Mesenchymal stem cell (in vitro differentiated cells and primary cell): ENCODE data around the gene ADAMTS7.
"Not testable (repeated sequence)": the region's sequence is repeated elsewhere in the genome, so short reads cannot be mapped to it uniquely, and the experiment has no call there.

Experiments used
- DNase-seq: peaks from one replicate; pipeline ENCODE4 v3.0.0-alpha.2; 2013
- H2AFZ ChIP-seq: one replicate; pipeline ENCODE4 v1.6.1; 2013; ENCODE audit warnings: low read depth, mild to moderate bottlenecking, control low read depth, inconsistent platforms, low read length, moderate library complexity
- H2AK5ac ChIP-seq: 2 replicates; pipeline ENCODE4 v1.6.1; 2013; ENCODE audit warnings: low read length, moderate library complexity, mild to moderate bottlenecking, inconsistent platforms; ENCODE audit not compliant: severe bottlenecking
- H2BK120ac ChIP-seq: one replicate; pipeline ENCODE4 v1.6.1; 2013; ENCODE audit warnings: low read depth, mild to moderate bottlenecking, inconsistent platforms, low read length, moderate library complexity
- H2BK12ac ChIP-seq, 2 experiments: one replicate each; pipeline ENCODE4 v1.6.1; 2013; ENCODE audit warnings: inconsistent platforms in 2 of 2, low read length in 2 of 2, mild to moderate bottlenecking in 2 of 2, moderate library complexity in 2 of 2, control low read depth in 1 of 2
- H2BK15ac ChIP-seq: one replicate; pipeline ENCODE4 v1.6.1; 2013; ENCODE audit warnings: mild to moderate bottlenecking, low read depth, inconsistent platforms; ENCODE audit not compliant: poor library complexity, severe bottlenecking
- H2BK5ac ChIP-seq: 2 replicates; pipeline ENCODE4 v1.6.1; 2013; ENCODE audit warnings: low read depth, mild to moderate bottlenecking, low read length, control low read depth, inconsistent platforms; ENCODE audit not compliant: poor library complexity, severe bottlenecking
- H3K14ac ChIP-seq, 2 experiments: one replicate each; pipeline ENCODE4 v1.6.1; 2013; ENCODE audit warnings: inconsistent platforms in 2 of 2, low read length in 2 of 2, control low read depth in 1 of 2, mild to moderate bottlenecking in 1 of 2, moderate library complexity in 1 of 2
- H3K18ac ChIP-seq, 2 experiments: one replicate each; pipeline ENCODE4 v1.6.1; 2013; ENCODE audit warnings: inconsistent platforms in 2 of 2, low read length in 2 of 2, control low read depth in 1 of 2, low read depth in 1 of 2, mild to moderate bottlenecking in 1 of 2
- H3K23ac ChIP-seq, 2 experiments: one replicate each; pipeline ENCODE4 v1.6.1; 2013; ENCODE audit warnings: inconsistent platforms in 2 of 2, low read length in 2 of 2, mild to moderate bottlenecking in 2 of 2, moderate library complexity in 2 of 2, control low read depth in 1 of 2
- H3K27ac ChIP-seq: 2 replicates; pipeline ENCODE4 v1.5.1; 2013; ENCODE audit warnings: mild to moderate bottlenecking, moderate library complexity, low read length, control low read depth, inconsistent platforms; ENCODE audit not compliant: poor library complexity, severe bottlenecking
- H3K27me3 ChIP-seq, 2 experiments: 2 replicates each; pipeline versions ENCODE4 v1.6.1 to v1.7.0; 2013; ENCODE audit warnings: low read length in 2 of 2, mild to moderate bottlenecking in 2 of 2, moderate library complexity in 2 of 2, control low read depth in 1 of 2, inconsistent platforms in 1 of 2; ENCODE audit not compliant: control insufficient read depth in 1 of 2, insufficient read depth in 1 of 2
- H3K36me3 ChIP-seq, 2 experiments: 2 replicates each; pipeline versions ENCODE4 v1.6.1 to v1.7.0; 2013; ENCODE audit warnings: low read length in 2 of 2, control low read depth in 1 of 2, inconsistent platforms in 1 of 2, low read depth in 1 of 2, mild to moderate bottlenecking in 1 of 2; ENCODE audit not compliant: insufficient read depth in 2 of 2, control insufficient read depth in 1 of 2
- H3K4ac ChIP-seq, 2 experiments: one replicate each; pipeline ENCODE4 v1.6.1; 2013; ENCODE audit warnings: inconsistent platforms in 2 of 2, low read length in 2 of 2, mild to moderate bottlenecking in 2 of 2, moderate library complexity in 2 of 2, control low read depth in 1 of 2, low read depth in 1 of 2
- H3K4me1 ChIP-seq: 2 replicates; pipeline ENCODE4 v1.6.1; 2013; ENCODE audit warnings: low read depth, low read length, control low read depth; ENCODE audit not compliant: control insufficient read depth, insufficient read depth
- H3K4me2 ChIP-seq: 2 replicates; pipeline ENCODE4 v1.6.1; 2013; ENCODE audit warnings: low read length, mild to moderate bottlenecking, inconsistent platforms; ENCODE audit not compliant: poor library complexity, severe bottlenecking
- H3K4me3 ChIP-seq, 2 experiments: 2 replicates each; pipeline versions ENCODE4 v1.5.1 to v1.7.0; 2013; ENCODE audit warnings: low read length in 2 of 2, mild to moderate bottlenecking in 2 of 2, control low read depth in 1 of 2, low read depth in 1 of 2; ENCODE audit not compliant: insufficient read depth in 1 of 2
- H3K79me1 ChIP-seq: replicated peaks from 2 replicates; pipeline ENCODE4 v1.6.1; 2013; ENCODE audit warnings: mild to moderate bottlenecking, control low read depth, low read length, inconsistent platforms; ENCODE audit not compliant: poor library complexity, severe bottlenecking
- H3K9ac ChIP-seq: 2 replicates; pipeline ENCODE4 v1.7.0; 2013; ENCODE audit warnings: mild to moderate bottlenecking, low read length, moderate library complexity
- H3K9me3 ChIP-seq: 2 replicates; pipeline ENCODE4 v1.7.0; 2013; ENCODE audit warnings: mild to moderate bottlenecking, low read length; ENCODE audit not compliant: control insufficient read depth
- H4K8ac ChIP-seq: one replicate; pipeline ENCODE4 v1.6.1; 2013; ENCODE audit warnings: inconsistent platforms, mild to moderate bottlenecking, low read length, moderate library complexity
- H4K91ac ChIP-seq: one replicate; pipeline ENCODE4 v1.6.1; 2013; ENCODE audit warnings: mild to moderate bottlenecking, low read length, inconsistent platforms
- WGBS: methylation state at CpG from one replicate; pipeline ENCODE4 v1.1.7; 2013; ENCODE audit warnings: mixed read lengths; 5-methylcytosine and 5-hydroxymethylcytosine counted together

ADAMTS7 gene

DNA sequence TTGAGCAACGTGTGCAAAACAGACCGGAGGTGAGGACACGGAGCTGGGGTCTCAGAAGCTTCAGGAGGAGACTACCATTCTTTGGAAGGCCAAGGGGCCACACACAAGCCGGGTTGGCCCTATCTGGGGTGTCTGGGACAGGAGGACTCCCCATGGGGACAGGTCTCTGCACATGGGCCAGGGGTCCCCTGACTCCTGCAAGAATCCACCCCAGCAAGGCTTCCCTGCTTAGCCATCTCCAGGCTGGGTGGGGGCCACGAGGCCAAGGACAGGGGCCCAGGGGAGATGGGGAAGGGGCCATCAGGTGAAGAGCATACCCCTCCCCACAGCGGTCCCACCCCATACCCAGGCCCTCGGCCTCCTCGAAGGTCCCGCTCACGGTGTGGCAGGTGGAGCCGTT lies 38.5 kb downstream of the ADAMTS7 start:
- no peaks in the 10 kb centered on the region for H3K9me3 ChIP-seq
- H3K23ac ChIP-seq, result no peak overlapping the region
- H2BK120ac ChIP-seq, result no peak overlapping the region
- H3K36me3 ChIP-seq, result peaks cover 8 to 31% of the 10 kb centered on the region in 2 experiments
- H2BK15ac ChIP-seq, result no peak overlapping the region
- H4K8ac ChIP-seq, result no peak overlapping the region
- no peak overlapping the region for H3K4ac ChIP-seq
- no peaks in the 10 kb centered on the region for H3K79me1 ChIP-seq
- DNase-seq, result no peak
- no peak overlapping the region for H3K4me2 ChIP-seq
- H2AFZ ChIP-seq, result no peak overlapping the region
- WGBS, result 98% methylated on average over 4 of the region's 11 CpGs
- no peak overlapping the region for H3K27ac ChIP-seq
- peaks cover 13% of the 10 kb centered on the region for H3K4me1 ChIP-seq
- H3K18ac ChIP-seq, result no peak overlapping the region
- no peak overlapping the region for H3K14ac ChIP-seq
- H3K4me3 ChIP-seq, result no peak overlapping the region
- no peaks in the 10 kb centered on the region for H3K27me3 ChIP-seq
- H2AK5ac ChIP-seq, result no peak overlapping the region
- no peak overlapping the region for H3K9ac ChIP-seq
- no peak overlapping the region for H4K91ac ChIP-seq
- H2BK5ac ChIP-seq, result no peak overlapping the region
- no peak overlapping the region for H2BK12ac ChIP-seq

DNA sequence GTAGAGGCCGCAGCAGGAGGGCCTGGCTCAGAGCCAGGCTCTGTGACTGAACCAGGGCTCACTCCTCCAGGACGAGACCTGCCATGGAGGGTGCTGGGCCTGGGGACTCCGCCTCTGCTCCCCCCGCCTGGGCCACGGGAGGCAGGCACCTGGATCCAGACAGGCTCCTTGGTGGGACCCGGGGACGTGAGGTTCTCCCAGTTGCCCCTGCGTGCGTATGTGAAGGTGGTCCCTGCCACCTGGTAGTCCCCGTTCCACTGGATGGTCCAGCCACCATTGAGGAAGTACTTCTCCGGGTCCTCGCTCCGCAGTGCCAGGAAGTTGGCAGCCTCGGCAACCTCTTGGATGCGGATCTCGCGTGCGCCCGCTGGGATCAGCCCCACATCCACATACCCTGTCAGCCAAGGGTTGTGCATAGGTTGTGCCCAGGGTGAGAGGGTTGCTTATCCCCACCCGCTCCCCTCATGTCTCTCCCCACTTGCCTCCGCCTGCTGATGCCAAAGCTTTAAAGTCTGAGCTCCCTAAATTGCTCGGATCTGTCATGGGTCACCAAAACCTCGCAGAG lies 39.7 kb downstream of the ADAMTS7 start:
- not testable (repeated sequence) for H4K91ac ChIP-seq, H3K18ac ChIP-seq, H2BK5ac ChIP-seq, H2BK120ac ChIP-seq, H3K9ac ChIP-seq, H3K27me3 ChIP-seq, DNase-seq, H2AFZ ChIP-seq, H3K23ac ChIP-seq, H3K9me3 ChIP-seq, H2BK15ac ChIP-seq, H4K8ac ChIP-seq, H3K4me3 ChIP-seq, H2AK5ac ChIP-seq, H3K14ac ChIP-seq, H3K4me2 ChIP-seq, H2BK12ac ChIP-seq, H3K4ac ChIP-seq, H3K27ac ChIP-seq, H3K79me1 ChIP-seq
- Histone ChIP-seq H3K36me3 (peaks cover 8 to 24% of the 10 kb centered on the region in 2 experiments), H3K4me1 (peaks cover 12% of the 10 kb centered on the region)
- 97% methylated on average over 12 of the region's 23 CpGs for WGBS

DNA sequence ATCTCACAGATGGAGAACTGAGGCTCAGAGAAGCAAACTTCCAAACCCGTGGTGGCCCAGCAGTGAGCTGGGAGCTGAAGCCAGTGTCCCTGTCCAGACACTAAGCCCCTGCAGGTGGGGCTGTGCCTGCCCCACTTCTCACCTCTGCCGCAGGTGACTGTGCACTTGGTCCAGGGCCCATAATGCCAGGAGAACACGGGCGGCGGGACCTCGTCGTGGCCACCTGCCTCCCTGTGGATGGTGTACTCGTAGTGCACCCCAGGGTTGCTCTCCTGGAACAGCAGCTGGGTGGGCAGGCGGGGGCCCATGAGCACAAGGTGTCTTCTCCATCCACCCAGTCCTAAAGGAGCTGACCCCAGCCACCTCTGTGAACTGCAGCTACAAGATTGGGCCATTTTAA lies 40.2 kb downstream of the ADAMTS7 start:
- H2BK120ac ChIP-seq, H3K4me2 ChIP-seq, H3K4me3 ChIP-seq: not testable (repeated sequence)

DNA sequence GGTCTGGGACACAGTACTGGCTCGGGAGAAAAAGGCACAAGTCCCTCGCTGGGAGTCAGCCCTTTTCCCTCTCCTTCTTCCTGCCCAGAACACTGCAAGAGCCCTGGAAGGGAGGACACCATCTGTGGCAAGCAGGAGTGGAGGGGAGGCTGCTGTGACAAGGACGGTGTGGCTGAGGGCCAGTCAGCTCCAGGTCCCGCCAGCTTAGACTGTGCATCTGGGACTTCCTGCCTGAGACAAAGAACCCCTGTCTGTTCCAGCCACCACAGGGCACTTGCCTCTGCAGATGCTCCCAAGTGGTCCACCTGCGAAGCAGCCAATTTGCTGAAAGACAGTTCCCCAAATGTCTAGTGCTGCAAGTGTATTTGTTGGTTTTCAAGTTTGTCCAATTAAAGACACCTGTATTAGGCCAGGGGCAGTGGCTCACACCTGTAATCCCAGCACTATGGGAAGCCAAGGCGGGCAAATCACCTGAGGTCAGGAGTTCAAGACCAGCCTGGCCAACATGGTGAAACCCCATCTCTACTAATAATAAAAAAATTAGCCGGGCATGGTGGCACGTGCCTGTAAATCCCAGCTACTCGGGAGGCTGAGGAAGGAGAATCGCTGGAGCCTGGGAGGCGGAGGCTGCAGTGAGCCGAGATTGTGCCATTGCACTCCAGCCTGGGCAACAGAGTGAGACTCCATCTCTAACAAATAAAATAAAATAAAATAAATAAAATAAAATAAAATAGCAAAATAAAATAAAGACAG lies 41.6 kb downstream of the ADAMTS7 start:
- not testable (repeated sequence) for H4K8ac ChIP-seq, H2AFZ ChIP-seq, H3K27ac ChIP-seq, H2BK120ac ChIP-seq, H3K79me1 ChIP-seq, H3K4me2 ChIP-seq, H3K18ac ChIP-seq, H3K27me3 ChIP-seq, H4K91ac ChIP-seq, H2BK12ac ChIP-seq, H3K4ac ChIP-seq, H3K23ac ChIP-seq, H3K9me3 ChIP-seq, H2BK15ac ChIP-seq, DNase-seq, H3K9ac ChIP-seq, H3K4me1 ChIP-seq, H2AK5ac ChIP-seq, H3K14ac ChIP-seq, H2BK5ac ChIP-seq, H3K4me3 ChIP-seq
- WGBS, result 96% methylated on average over 8 of the region's 12 CpGs
- peaks cover 8 to 24% of the 10 kb centered on the region in 2 experiments for H3K36me3 ChIP-seq

More for the DNA sequence above, 40.2 kb downstream of the ADAMTS7 start:
- 88% methylated on average over 8 of the region's 9 CpGs for WGBS
- H2AFZ ChIP-seq, DNase-seq, H2BK15ac ChIP-seq, H3K4ac ChIP-seq, H3K18ac ChIP-seq, H3K4me1 ChIP-seq, H2BK12ac ChIP-seq, H3K27ac ChIP-seq, H4K8ac ChIP-seq, H3K9me3 ChIP-seq, H3K23ac ChIP-seq, H3K27me3 ChIP-seq, H4K91ac ChIP-seq, H2AK5ac ChIP-seq, H3K79me1 ChIP-seq, H2BK5ac ChIP-seq, H3K9ac ChIP-seq, H3K14ac ChIP-seq: not testable (repeated sequence)
- H3K36me3 ChIP-seq, result peaks cover 8 to 24% of the 10 kb centered on the region in 2 experiments
